ENCODE results near the gene NAA40.

DNA sequence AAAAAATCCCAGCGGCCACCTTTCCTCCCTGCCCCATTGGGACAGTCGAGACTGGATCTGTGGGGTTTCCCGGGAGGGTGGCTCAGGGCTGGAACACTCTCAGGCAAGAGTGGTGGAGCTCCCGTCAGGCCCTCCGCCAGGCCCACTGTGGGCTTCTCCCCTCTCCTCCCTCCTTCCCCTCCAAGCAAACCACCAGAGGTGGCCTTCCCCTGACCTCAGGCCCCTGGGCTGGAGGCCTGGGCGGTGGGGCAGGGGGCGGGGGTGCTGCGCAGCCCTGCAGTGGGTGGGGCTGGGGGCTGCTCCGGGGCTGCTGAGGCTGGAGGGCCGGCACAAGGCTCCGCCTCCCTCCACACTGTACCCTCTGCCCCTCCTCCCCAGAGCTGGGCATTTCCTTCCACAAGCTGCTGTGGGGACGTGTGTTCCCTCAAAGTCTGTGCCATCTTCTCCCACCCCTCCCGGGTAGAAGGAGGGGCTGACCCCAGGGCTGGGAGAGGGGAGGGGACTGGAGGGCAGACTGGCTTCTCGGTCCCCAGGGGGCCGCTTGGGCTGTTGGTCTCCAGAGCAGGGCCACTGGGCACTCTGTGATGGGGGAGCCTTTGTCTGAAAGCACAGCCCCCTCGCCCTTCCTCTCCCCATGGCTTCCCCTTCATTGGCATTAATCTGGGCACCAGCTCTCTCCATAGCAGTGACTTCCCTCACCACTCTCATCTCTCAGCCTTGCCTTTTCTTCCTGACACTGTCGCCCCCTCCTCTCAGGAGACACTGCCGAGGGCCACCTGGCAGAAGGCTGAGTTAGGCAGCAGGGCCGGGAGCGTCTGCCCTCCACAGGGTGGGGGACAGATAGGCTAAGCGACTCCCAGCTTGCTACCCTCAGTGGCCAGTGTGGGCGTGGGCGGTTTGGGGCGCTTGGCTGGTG, 29.0 kb upstream of the NAA40 start:
- TF ChIP-seq POLR2AphosphoS5 (IDR thresholded peaks at IDR 0.05; ENCODE audit: low read depth) (no peak), REST (IDR thresholded peaks at IDR 0.05; ENCODE audit: unreplicated experiment) (no peak), EZH2phosphoT487 (IDR thresholded peaks at IDR 0.05; ENCODE audit: unreplicated experiment) (no peak), EZH2 (IDR thresholded peaks at IDR 0.05; ENCODE audit: low read depth, unreplicated experiment) (no peak), JUNB (IDR thresholded peaks at IDR 0.05; ENCODE audit: unreplicated experiment) (no peak), STAT1 (IDR thresholded peaks at IDR 0.05; ENCODE audit: unreplicated experiment) (no peak), CREB1 (CRISPR knock-in tag; IDR thresholded peaks at IDR 0.05; ENCODE audit: low read depth) (no peak), ZNF114 (CRISPR knock-in tag; IDR thresholded peaks at IDR 0.05) (no peak), ZNF331 (CRISPR knock-in tag; IDR thresholded peaks at IDR 0.05; ENCODE audit: low read depth) (no peak), NANOG (IDR thresholded peaks at IDR 0.05; ENCODE audit: borderline replicate concordance) (no peak)
- TF ChIP-seq, protein P1, sequence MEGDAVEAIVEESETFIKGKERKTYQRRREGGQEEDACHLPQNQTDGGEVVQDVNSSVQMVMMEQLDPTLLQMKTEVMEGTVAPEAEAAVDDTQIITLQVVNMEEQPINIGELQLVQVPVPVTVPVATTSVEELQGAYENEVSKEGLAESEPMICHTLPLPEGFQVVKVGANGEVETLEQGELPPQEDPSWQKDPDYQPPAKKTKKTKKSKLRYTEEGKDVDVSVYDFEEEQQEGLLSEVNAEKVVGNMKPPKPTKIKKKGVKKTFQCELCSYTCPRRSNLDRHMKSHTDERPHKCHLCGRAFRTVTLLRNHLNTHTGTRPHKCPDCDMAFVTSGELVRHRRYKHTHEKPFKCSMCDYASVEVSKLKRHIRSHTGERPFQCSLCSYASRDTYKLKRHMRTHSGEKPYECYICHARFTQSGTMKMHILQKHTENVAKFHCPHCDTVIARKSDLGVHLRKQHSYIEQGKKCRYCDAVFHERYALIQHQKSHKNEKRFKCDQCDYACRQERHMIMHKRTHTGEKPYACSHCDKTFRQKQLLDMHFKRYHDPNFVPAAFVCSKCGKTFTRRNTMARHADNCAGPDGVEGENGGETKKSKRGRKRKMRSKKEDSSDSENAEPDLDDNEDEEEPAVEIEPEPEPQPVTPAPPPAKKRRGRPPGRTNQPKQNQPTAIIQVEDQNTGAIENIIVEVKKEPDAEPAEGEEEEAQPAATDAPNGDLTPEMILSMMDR (conservative IDR thresholded peaks at IDR 0.05; ENCODE audit: low read depth in 2 of 2) = no peak
- TF ChIP-seq, protein P2, sequence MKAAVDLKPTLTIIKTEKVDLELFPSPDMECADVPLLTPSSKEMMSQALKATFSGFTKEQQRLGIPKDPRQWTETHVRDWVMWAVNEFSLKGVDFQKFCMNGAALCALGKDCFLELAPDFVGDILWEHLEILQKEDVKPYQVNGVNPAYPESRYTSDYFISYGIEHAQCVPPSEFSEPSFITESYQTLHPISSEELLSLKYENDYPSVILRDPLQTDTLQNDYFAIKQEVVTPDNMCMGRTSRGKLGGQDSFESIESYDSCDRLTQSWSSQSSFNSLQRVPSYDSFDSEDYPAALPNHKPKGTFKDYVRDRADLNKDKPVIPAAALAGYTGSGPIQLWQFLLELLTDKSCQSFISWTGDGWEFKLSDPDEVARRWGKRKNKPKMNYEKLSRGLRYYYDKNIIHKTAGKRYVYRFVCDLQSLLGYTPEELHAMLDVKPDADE (IDR thresholded peaks at IDR 0.05) = no peak
- TF ChIP-seq, protein P3, sequence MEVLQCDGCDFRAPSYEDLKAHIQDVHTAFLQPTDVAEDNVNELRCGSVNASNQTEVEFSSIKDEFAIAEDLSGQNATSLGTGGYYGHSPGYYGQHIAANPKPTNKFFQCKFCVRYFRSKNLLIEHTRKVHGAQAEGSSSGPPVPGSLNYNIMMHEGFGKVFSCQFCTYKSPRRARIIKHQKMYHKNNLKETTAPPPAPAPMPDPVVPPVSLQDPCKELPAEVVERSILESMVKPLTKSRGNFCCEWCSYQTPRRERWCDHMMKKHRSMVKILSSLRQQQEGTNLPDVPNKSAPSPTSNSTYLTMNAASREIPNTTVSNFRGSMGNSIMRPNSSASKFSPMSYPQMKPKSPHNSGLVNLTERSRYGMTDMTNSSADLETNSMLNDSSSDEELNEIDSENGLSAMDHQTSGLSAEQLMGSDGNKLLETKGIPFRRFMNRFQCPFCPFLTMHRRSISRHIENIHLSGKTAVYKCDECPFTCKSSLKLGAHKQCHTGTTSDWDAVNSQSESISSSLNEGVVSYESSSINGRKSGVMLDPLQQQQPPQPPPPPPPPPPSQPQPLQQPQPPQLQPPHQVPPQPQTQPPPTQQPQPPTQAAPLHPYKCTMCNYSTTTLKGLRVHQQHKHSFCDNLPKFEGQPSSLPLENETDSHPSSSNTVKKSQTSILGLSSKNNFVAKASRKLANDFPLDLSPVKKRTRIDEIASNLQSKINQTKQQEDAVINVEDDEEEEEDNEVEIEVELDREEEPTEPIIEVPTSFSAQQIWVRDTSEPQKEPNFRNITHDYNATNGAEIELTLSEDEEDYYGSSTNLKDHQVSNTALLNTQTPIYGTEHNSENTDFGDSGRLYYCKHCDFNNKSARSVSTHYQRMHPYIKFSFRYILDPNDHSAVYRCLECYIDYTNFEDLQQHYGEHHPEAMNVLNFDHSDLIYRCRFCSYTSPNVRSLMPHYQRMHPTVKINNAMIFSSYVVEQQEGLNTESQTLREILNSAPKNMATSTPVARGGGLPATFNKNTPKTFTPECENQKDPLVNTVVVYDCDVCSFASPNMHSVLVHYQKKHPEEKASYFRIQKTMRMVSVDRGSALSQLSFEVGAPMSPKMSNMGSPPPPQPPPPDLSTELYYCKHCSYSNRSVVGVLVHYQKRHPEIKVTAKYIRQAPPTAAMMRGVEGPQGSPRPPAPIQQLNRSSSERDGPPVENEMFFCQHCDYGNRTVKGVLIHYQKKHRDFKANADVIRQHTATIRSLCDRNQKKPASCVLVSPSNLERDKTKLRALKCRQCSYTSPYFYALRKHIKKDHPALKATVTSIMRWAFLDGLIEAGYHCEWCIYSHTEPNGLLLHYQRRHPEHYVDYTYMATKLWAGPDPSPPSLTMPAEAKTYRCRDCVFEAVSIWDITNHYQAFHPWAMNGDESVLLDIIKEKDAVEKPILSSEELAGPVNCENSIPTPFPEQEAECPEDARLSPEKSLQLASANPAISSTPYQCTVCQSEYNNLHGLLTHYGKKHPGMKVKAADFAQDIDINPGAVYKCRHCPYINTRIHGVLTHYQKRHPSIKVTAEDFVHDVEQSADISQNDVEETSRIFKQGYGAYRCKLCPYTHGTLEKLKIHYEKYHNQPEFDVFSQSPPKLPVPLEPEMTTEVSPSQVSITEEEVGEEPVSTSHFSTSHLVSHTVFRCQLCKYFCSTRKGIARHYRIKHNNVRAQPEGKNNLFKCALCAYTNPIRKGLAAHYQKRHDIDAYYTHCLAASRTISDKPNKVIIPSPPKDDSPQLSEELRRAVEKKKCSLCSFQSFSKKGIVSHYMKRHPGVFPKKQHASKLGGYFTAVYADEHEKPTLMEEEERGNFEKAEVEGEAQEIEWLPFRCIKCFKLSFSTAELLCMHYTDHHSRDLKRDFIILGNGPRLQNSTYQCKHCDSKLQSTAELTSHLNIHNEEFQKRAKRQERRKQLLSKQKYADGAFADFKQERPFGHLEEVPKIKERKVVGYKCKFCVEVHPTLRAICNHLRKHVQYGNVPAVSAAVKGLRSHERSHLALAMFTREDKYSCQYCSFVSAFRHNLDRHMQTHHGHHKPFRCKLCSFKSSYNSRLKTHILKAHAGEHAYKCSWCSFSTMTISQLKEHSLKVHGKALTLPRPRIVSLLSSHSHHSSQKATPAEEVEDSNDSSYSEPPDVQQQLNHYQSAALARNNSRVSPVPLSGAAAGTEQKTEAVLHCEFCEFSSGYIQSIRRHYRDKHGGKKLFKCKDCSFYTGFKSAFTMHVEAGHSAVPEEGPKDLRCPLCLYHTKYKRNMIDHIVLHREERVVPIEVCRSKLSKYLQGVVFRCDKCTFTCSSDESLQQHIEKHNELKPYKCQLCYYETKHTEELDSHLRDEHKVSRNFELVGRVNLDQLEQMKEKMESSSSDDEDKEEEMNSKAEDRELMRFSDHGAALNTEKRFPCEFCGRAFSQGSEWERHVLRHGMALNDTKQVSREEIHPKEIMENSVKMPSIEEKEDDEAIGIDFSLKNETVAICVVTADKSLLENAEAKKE (CRISPR knock-in tag; IDR thresholded peaks at IDR 0.05) = no peak

Measured in GM23338 (cell line).